SK-MEL-5 (cell line): Measurements from ENCODE around the gene CYP19A1. TPM values are rescaled to one million over a fixed set of nuclear protein-coding genes. Genes with fewer than 3 reads are reported as not detected.
A peak's percentile ranks its signal among the peaks of the same experiment; 100 is the strongest.

ENCODE experiments used
- DNase-seq: peaks from one replicate; pipeline ENCODE4 v3.0.0-alpha.2; 2016; ENCODE audit warnings: low read depth, low spot score
- in situ Hi-C: cut with HindIII; loops from 2 replicates; pipeline ENCODE4 v1.10.0; 2016; ENCODE audit warnings: low sequenced_read_pairs, high pct_unique_total_duplicates, low pct_unique_long_range_greater_than_20kb
- small RNA-seq, 2 experiments: library from RNA; depleted of rRNA; stranded (forward); fragments of <200 nt; gene quantifications; one replicate each; pipeline ENCODE3, GENCODE V24; 2014
- total RNA-seq: library from RNA; depleted of rRNA; stranded (reverse); fragments of >200 nt; shearing (Covaris generic); gene quantifications from 2 replicates; pipeline ENCODE4 v1.2.3, GENCODE V29; 2014; rRNA removed

Gene CYP19A1
- total RNA-seq, 1 experiment from 2014 or later = 0.13 TPM

DNA sequence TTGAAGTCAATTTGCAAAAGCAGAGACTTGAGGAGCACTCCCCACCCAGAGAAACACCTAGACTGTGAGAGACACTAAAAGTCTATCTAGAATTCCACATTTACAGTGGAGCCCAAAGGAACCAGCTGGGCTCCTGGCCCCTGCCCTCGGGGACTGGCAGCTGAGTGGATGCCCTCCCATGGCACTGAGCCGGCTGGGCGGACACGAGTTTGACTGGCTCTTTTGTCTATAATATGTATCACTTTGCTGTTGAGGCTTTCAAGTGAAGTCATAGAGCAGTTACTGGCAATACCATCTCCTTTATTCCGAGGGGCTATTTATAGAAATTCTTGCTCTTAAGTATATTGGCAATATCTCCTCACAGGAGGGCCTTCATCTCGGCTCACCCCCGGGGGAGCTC lies 177.9 kb downstream of the CYP19A1 start:
- in situ Hi-C loops = no loop called here
- DNase-seq = peak; percentile 46

Small RNA genes lying within 50 kb of the gene (small RNA-seq; reads per million reads assigned to genes)
- gene AC020891.4 (0 reads per million in 2 experiments), gene MIR4713 (0 reads per million in 2 experiments), gene MIR7973-1 (0 reads per million in 2 experiments)

Other genes with a start within 250 kb of the CYP19A1 start
- gene TNFAIP8L3, start 243.7 kb downstream of the CYP19A1 start, total RNA-seq = not detected in 2 replicates
- not detected in 2 replicates for gene GLDN, start 3.1 kb upstream of the CYP19A1 start, total RNA-seq